HG03066 (cell line): ENCODE data around the gene RPS6KA5.
"Not testable (repeated sequence)": the region's sequence is repeated elsewhere in the genome, so short reads cannot be mapped to it uniquely, and the experiment has no call there.

Experiments used
- ATAC-seq: cut with Tn5 transposase; IDR thresholded peaks from one replicate; pipeline ENCODE4 v1.9.1; 2021; ENCODE audit warnings: low read depth; ENCODE audit not compliant: unreplicated experiment

The RPS6KA5 gene

GRCh38 chr14:90886297-90886815, 174.1 kb downstream of the RPS6KA5 start:
- ATAC-seq, result no peak

GRCh38 chr14:90883782-90884181, 176.7 kb downstream of the RPS6KA5 start:
- ATAC-seq, result no peak

- ATAC-seq, result no peak
Measured at GRCh38 chr14:90883197-90883596, 177.2 kb downstream of the RPS6KA5 start.

- no peak for ATAC-seq
Measured at GRCh38 chr14:90880282-90880681, 180.2 kb downstream of the RPS6KA5 start.

- ATAC-seq, result no peak
Measured at GRCh38 chr14:90874599-90874998, 185.8 kb downstream of the RPS6KA5 start.

- ATAC-seq, result no peak
Measured at GRCh38 chr14:90871605-90872233, 188.7 kb downstream of the RPS6KA5 start.

GRCh38 chr14:90870950-90871604, 189.4 kb downstream of the RPS6KA5 start:
- no peak for ATAC-seq

- no peak for ATAC-seq
Measured at GRCh38 chr14:90867501-90867900, 192.9 kb downstream of the RPS6KA5 start.

- ATAC-seq, result no peak
Measured at GRCh38 chr14:90866833-90867232, 193.6 kb downstream of the RPS6KA5 start.

GRCh38 chr14:90864741-90865140, 195.7 kb downstream of the RPS6KA5 start:
- ATAC-seq, result no peak

GRCh38 chr14:90858511-90858910, 201.9 kb downstream of the RPS6KA5 start:
- ATAC-seq, result no peak

GRCh38 chr14:90857866-90858265, 202.6 kb downstream of the RPS6KA5 start:
- ATAC-seq, result no peak

- not testable (repeated sequence) for ATAC-seq
Measured at GRCh38 chr14:90856115-90856514, 204.3 kb downstream of the RPS6KA5 start.

GRCh38 chr14:90853116-90853515, 207.3 kb downstream of the RPS6KA5 start:
- ATAC-seq, result no peak

- ATAC-seq, result no peak
Measured at GRCh38 chr14:90851327-90852036, 209.0 kb downstream of the RPS6KA5 start.

- no peak for ATAC-seq
Measured at GRCh38 chr14:90850487-90850886, 210.0 kb downstream of the RPS6KA5 start.

GRCh38 chr14:90849787-90850444, 210.5 kb downstream of the RPS6KA5 start:
- no peak for ATAC-seq

- no peak for ATAC-seq
Measured at GRCh38 chr14:90848944-90849731, 211.3 kb downstream of the RPS6KA5 start.

GRCh38 chr14:90846511-90846910, 213.9 kb downstream of the RPS6KA5 start:
- no peak for ATAC-seq

GRCh38 chr14:90844321-90844720, 216.1 kb downstream of the RPS6KA5 start:
- ATAC-seq, result no peak
